KBM-7 (cell line): ENCODE measurements around the gene RPS14.

Source experiments
- DNase-seq: peaks from one replicate; pipeline ENCODE4 v3.0.0-alpha.2; 2015
- in situ Hi-C: fragments of 300-500 bp; cut with MboI; formaldehyde crosslinking; loops from 2 replicates; pipeline ENCODE4 v1.14.3; 2020; ENCODE audit warnings: low sequenced_read_pairs, low pct_unique_long_range_greater_than_20kb, mixed read lengths

The RPS14 gene

DNA sequence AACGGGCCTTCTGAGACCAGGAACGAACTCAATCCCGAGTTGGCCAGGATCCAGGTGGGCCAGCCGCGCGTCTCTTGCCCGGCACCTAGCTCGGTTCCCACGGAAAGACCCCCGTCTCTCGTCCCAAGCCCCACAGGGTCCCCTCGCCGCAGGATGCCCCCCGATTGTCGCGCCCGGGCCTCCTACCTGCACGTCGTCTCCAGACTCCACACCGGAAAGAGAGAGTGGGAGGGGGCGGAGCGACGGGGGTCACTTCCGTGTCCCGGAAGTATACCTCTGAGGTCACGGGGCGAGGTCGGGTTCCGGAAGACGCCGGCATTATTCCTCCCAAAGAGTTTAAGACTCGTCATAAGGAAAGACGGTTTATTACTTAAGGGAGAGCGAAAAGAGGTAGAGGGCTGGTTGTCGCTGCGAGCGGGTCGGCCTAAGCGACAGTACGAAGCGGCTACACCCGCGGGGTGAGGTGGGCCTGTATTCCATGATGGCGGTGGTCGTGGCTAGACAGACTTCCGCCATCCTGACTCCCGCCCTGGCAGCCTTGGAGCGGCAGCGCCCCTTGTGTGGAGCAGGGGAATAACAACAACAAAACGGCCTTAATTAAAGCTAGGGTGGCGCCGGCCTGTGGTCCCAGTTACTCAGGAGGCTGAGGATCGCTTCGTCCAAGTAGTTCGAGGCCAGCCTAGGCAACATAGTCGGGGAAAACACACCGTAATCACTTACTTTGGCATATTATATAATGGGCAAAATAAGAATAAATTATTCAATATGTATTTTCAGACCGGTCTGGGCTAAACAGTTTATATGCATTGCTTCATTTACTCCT lies at the start of gene RPS14:
Gene RPS14, minus strand, starts transcription at position 223 of the 823 bp plus-strand sequence. CDS start 2,006 bp downstream, outside the sequence.
- DNase-seq, result peak; percentile 97
- in situ Hi-C loops, result no loop called here

DNA sequence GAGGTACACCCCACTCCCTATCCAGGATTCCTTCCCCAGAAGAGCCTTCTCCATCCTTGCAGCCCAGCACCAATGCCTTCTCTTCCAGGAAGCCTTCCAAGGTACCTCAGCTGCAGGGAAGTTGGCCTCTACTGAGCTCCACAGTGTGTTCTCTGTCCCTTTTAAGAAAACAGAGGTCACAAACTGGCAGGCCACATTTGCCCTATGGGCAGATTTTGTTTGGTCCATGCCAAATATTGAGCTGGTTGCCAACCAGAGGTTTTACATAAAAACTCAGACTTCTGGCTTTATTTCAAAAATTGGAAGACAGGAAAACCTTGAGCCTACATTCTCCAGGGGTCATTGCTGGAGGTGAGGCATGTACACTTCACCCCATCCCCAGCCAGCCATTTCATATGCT lies 49.4 kb upstream of the RPS14 start:
- in situ Hi-C loops, result no loop called here
- no peak for DNase-seq

DNA sequence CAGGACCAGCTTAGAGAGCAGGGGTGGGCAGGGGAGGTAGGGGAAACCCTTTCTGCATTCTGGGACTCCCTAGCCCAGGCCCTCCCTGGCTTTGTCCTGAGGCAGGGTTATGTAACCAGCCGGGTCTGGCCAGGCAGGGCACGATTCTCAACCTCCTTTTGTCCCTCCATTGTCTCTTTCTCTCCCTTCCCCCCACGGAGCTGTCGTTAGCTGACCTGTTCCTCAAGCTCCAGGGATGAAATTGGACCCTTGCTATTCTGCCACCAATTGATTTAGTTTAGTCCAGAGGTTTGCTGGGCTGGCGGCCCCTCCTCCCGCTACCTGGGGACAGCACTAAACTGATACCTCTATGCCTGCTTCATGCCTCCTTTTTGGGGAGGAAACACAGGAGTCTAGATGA lies 49.0 kb upstream of the RPS14 start:
- in situ Hi-C loops, result no loop called here
- no peak for DNase-seq

DNA sequence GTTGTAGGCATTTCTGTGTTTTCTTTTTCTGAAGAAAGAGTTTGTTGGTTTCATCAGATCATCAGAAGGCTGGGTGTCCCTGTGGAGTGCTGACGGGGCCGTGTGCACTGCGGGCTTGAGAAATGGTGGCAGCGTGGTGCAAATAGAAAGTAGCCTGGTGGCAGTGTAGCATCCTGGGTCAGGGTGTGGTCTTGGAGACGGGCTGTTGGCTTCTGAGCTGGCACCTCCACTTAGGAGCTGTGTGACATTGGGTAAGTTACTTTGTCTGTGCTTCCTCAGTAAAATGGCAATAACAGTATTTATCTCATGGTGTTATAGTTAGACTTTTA lies 48.4 kb upstream of the RPS14 start:
- in situ Hi-C loops, result no loop called here
- DNase-seq, result no peak

DNA sequence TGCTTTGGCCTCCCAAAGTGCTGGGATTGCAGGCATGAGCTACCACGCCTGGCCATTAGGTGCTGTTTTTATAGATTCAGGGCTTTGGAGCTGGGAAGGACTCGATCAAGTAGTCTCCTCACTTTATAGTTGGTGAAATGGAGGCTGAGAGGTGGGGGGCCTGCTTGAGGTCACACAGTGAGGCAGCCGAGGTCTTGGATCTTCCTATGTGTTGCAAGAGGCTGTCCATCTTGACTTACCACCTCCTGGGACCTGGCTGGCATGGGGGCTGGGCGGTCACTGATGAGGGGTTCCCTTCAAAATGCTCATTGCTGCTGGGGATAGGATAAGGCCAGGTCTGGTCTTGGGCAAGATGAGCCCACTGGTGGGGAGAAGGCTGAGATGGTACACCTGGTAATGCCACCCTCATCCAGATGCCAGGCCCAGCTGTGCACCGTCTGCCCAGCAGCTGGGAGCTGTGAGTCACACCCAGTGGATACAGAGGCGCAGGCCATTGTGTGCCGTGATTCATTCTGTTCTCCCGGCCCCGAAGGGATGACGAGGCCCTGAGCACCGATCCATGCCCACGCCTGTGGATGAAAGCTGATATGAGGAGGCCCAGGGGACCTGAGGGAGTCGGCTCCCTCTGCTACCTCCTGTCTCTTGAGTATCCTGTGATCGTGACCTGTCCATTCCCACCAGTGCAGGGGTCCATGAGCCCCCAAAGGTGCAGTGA lies 47.9 kb upstream of the RPS14 start:
- DNase-seq, result no peak

DNA sequence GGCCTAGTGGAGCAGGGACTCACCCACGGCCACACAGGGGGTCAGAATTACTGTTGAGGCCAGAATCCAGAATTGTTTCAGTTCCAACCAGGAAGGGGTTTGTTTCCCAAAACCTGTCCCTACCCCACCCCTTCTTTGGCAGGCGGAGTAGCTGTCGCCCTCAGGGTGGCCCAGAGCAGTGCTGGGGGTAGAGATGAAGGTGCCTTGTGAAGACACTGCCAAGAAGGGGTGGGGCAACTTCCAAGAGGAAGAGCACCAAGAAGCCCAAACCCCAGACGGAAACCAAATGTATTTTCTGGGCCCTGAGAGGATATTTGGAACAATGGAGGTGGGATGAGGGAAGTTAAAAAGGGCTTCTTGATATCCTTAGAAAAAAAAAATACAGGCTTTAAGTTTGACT lies 47.0 kb upstream of the RPS14 start:
- in situ Hi-C loops, result no loop called here
- DNase-seq, result no peak

More for the DNA sequence above, 47.9 kb upstream of the RPS14 start:
- in situ Hi-C loops, result no loop called here

DNA sequence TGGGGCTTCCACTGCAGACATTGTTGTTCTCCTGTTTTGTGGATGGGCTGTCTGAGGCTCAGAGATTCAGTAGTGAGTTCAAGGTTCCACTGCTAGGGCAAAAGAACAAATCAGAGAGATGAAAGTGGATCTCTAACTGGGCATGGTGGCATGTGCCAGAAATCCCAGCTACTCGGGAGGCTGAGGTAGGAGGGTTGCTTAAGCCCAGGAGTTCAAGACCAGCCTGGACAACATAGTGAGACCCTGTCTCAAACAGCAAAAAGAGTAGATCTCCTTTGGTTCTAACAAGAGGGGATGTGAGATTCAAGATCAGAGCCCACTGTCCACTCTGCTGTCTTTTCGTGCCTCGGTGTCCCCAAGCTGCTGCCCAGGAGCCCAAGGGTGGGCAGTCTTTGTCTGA lies 46.6 kb upstream of the RPS14 start:
- in situ Hi-C loops, result no loop called here
- no peak for DNase-seq

DNA sequence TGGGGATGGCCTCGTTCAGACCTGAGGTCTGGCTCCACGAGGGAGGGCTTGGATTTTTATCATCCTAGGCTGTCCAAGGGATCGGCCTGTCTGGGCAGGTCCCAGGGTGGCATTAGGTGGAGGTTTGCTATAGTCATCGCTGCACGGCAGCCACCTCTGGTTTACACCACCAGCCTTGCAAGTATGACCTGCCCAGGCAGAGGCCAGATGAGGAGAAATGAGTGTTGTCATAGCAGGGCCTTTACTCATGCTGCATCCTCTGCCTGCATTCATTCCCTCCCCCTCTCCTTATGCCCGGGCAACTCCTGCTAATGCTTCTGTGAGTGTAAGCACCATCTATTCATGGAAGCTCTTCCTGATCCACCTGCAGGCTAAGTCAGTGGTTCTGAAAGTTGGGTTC lies 43.1 kb upstream of the RPS14 start:
- no peak for DNase-seq
- in situ Hi-C loops, result no loop called here

DNA sequence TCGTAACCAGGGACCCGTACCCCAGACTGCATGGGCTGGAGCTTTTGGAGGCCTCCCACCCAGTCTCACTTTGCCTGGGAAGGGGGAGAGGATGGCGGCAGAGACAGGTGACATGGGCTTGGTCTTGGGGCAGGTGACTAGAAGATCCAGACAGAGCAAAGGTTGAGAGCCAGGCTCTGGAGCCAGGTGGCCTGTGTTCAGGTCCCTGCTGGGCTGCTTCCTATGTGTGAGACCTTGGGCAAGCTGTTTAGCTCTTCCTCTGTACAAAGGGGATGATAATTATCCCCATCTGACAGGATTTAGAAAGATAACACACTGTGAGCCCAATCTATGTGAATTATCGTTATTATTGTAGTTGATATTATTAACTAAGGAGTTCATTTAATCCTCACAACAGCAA lies 42.3 kb upstream of the RPS14 start:
- in situ Hi-C loops, result no loop called here
- DNase-seq, result no peak

DNA sequence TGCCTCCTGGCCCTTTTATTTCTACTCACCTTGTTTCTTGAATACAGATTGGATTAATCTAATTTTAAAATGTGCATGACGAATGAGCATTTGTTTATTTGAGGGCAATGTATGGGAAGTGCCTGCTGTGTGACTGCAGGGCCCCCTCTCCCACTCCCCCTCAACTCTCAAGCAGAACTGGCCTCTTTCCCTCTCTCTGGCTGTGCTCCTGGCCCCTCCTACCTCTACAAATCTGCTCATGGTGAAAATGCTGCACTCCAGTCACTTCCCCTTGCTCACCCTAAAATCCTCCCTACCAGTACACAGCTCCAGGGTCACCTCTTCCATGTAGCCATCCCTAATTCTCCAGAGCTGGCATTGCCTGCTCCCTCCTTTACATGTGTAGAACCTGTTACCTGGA lies 41.2 kb upstream of the RPS14 start:
- in situ Hi-C loops, result no loop called here
- peak; percentile 72 for DNase-seq

DNA sequence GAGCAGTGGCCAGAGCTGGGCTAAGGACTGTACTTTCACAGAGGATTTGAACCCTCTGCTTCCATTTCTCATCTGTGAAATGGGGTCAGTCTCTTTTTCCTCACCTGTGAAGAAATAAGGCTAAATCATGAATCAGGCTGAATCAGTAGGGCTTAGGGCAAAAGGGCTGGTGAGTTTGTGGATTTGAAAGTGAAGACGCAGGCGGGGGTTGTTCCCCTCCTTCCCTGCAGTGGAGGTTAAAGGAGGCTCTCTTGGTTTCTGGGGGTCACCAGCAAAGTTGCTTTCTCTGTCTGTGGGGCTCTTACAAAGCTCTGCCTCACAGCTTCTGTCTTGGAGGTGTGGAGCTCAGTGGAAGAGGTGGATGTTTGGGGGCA lies 40.7 kb upstream of the RPS14 start:
- in situ Hi-C loops, result no loop called here
- DNase-seq, result no peak

DNA sequence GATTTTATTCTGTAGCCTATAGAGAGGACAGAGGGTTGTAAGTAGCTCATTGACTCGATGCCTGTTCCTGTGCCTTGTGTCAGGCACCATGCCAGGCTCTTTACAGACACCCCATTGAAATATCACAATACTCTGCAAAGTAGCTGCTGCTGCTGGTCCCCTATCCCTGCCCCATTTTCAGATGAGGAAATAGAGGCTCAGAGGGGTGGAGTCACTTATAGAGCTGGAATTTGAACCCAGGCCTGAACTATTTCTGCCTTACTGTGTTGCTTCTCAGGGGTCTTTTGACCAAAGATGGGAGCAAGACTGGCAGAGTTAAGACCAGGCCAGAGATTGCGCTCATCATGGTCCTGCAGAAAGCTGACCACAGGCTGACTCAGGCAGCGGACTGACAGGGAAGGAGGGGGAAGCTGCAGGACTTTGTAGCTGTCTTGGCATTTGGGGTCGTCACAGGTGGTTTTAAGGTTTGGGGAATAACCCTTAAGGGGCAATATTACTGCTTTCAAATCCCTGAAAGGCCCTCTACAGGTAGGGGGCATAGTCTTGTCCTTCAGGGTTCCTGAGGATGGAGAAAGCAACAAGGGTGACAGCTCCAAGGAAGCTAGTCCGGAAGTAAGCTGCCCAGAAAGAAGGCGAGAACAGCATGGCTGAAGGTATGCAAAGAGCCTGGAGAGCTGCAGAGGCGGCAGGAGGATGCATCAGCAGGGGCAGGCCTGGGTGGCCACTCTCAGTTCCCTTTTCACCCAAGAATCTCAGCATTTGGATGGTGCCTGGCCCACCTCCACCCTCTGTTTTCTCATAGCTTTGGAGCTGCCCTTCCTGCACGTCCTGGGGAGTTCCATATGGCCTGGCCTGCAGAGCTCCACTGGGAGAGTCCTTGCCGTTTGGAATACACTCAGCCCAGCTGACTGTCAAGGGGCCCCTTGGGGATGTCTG lies 40.1 kb upstream of the RPS14 start:
- in situ Hi-C loops, result no loop called here
- no peak for DNase-seq

DNA sequence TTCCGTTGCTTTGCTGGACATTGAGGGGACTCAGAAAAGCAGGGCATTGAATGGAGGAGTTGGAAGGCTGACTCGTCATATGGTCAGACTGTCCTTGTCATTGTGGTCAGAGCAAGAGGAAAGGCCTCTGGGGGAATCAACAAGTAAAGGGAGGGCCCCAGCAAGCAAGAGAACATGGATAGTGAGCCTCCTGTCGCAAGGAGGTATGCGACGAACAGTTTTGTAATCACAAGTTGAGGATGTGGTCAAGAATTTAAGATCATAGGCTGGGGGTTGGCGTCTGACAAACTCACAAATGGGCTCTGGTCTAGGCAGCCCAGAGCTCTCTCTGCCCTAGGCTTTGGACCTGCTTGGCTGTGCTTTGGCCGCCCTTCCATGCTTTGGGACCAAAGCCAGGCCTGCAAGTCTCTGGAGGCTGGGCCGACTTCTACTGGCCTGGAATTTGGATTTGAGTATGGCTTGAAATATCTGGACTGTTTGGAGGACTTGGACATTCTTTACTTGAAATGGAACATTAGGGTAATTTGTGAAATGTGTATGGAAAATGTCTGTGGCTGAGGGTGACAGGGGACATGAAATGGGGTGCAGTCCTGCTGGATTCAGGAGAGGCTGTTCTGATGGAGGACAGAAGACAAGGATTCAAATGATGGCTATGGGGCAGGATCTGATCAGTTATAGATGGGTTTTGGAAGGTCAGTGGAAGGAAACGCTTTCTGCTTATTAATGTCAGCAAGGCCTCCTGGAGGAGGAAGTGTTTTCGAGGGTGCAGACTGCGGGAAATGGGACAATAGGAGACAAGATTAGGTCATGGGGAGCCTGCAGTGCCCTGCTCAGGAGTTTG lies 39.2 kb upstream of the RPS14 start:
- no peak for DNase-seq
- in situ Hi-C loops, result no loop called here

DNA sequence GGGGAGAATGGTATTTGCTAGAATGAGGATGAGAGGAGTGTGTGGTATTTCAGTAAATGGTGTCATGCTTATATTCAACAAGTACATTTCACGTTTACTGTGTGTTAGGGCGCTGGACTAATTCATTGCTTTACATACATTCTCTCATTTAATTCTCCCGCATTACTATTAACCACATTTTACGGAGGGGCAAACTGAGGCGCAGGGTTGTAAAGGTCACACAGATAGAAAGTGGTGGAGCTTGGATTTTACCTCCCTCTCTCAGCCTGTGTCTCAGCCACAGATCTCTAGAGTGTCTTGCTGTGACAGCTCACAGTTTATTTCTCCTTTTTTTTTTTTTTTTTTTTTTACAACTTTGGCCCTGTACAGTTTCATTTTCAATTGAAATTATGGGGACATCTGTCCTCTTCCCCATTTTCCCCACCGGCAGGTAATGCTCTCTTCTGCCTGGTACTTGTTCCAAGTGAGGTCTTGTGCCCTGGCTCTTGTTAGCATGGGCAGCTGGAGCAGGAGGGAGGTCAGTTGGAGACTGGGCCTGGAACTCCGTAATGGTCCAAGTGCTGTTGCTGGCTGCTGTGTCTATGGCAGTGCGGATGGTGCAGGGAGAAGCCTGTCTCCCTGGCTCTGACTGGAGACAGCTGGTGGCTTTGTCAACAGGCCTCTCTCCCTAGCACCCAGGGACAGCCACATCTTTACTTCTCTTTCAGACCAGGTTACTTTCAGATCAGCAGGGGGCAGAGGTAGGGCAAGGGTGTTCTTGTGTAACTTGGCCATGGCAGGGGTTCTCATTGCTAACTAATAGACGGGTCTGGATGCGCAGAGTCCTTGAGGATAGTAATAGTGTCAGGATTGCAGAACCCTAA lies 37.9 kb upstream of the RPS14 start:
- in situ Hi-C loops, result no loop called here
- peak; percentile 68 for DNase-seq

DNA sequence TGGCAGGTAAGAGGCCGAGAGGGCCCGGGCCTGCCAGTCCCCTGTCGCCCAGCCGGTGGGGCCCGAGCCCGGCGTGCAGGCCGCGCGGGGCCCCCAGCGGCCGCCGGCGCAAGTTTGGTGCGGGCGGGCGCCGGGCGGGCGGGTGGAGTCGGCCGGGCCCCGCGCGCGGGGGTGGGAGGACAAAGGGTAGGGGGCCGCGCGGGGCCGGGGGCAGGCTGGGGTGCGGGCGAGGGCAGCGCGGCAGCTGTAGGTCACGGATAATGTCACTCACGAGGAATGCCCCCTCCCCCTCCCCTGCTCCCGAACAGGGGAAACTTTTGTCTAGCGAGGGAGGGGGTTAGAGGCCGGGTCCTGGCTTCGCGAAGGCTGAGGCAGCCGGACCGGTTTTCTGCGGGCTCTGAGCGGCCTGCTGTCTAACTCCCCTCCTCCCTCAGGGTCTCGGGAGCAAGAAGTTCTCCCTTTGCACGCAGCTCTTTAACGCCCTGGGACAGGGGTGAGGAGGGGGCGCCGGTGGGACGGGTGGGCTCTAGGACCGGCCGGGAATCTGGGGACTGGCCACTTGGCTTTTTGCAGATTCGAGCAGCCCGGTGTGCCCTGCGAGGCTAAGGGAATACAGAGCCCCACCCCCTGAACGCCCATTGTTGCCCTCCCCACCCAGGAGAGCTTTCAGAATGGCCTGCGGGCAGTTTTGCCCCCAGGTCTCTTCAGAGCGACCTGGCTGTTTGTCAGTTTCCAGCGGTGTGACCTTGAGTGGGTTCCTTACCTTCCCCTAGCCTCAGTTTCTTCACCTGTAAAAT lies 37.1 kb upstream of the RPS14 start:
- in situ Hi-C loops, result no loop called here
- DNase-seq, result peak; percentile 60

DNA sequence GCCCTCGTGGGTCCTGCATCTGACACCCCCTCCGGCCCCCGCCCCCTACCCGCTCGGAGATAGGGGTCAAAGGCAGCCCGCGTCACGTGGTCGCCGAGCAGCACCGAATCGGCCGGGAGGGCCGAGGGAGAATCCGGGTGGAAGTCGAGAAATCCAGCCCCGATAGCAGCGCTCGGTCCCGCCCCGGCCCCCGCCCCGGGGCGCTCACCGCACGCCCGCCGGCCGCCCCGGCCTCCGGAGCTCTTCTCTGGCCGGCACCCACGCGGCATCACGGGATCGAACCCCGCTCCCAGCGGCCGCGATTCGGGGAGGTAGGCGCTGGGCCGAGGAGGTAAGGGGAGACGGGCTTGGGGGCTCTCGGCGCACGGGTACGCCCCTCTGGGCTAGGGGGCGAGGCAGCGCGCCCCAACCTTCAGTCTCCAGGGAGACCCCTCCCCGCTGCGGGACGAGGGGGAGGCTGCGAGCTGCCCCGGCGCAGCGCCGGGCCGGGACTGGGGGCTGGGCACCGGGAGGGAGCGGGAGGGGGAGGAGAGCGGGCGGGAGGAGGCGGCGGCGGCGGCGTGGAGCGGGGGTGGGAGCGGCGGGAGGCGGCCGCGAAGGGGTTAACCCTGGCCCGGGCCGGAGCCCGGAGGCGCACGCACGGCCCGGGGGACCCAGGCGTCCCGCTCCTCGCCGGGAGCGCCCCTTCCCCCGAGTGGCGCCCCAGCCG lies 36.3 kb upstream of the RPS14 start:
- no peak for DNase-seq
- in situ Hi-C loops, result no loop called here
